HG03432 (cell line): Measurements from ENCODE around the gene KDM8.

Experiments
- ATAC-seq: cut with Tn5 transposase; IDR thresholded peaks from one replicate; pipeline ENCODE4 v1.9.1; 2021; ENCODE audit warnings: mild to moderate bottlenecking, moderate library complexity; ENCODE audit not compliant: unreplicated experiment

KDM8 gene

GRCh38 chr16:27214084-27214961 is 11.0 kb downstream of the KDM8 start:
- no peak for ATAC-seq

- ATAC-seq = no peak
These were observed 12.3 kb downstream of the KDM8 start for GRCh38 chr16:27215660-27216059.

- no peak for ATAC-seq
These were observed 13.1 kb downstream of the KDM8 start for GRCh38 chr16:27216297-27216885.

GRCh38 chr16:27217256-27217655 is 13.9 kb downstream of the KDM8 start:
- no peak for ATAC-seq

GRCh38 chr16:27218756-27219155 is 15.4 kb downstream of the KDM8 start:
- ATAC-seq = no peak

GRCh38 chr16:27219161-27219560 is 15.8 kb downstream of the KDM8 start:
- ATAC-seq = no peak

GRCh38 chr16:27220120-27220519 is 16.8 kb downstream of the KDM8 start:
- ATAC-seq = no peak

GRCh38 chr16:27220527-27220926 is 17.2 kb downstream of the KDM8 start:
- no peak for ATAC-seq

GRCh38 chr16:27220991-27221390 is 17.7 kb downstream of the KDM8 start:
- ATAC-seq = no peak

GRCh38 chr16:27221576-27222248 is 18.4 kb downstream of the KDM8 start:
- no peak for ATAC-seq

- ATAC-seq = no peak
These were observed 19.2 kb downstream of the KDM8 start for GRCh38 chr16:27222249-27223225.

- ATAC-seq = no peak
These were observed 19.9 kb downstream of the KDM8 start for GRCh38 chr16:27223226-27223610.

- ATAC-seq = no peak
These were observed 20.4 kb downstream of the KDM8 start for GRCh38 chr16:27223701-27224100.

- no peak for ATAC-seq
These were observed 21.0 kb downstream of the KDM8 start for GRCh38 chr16:27224271-27224737.

- no peak for ATAC-seq
These were observed 21.5 kb downstream of the KDM8 start for GRCh38 chr16:27224741-27225300.

- no peak for ATAC-seq
These were observed 22.4 kb downstream of the KDM8 start for GRCh38 chr16:27225536-27226360.

GRCh38 chr16:27226476-27226875 is 23.1 kb downstream of the KDM8 start:
- ATAC-seq = no peak

- ATAC-seq = no peak
These were observed 23.8 kb downstream of the KDM8 start for GRCh38 chr16:27226976-27227705.

- ATAC-seq = no peak
These were observed 24.7 kb downstream of the KDM8 start for GRCh38 chr16:27228045-27228444.
